HepG2 (cell line): ENCODE measurements around the gene SLC27A1. TPM values are rescaled to one million over a fixed set of nuclear protein-coding genes. Genes with fewer than 3 reads are reported as not detected.

Experiments used
- ATAC-seq: fragments of 200-7000 bp; cut with Tn5 transposase; 3 replicates; pipeline ENCODE4 v1.9.1; 2020; ENCODE audit warnings: mild to moderate bottlenecking, moderate library complexity
- BruUV-seq: library from RNA; stranded (reverse); fragments of 400-500 nt; replicated peaks from 2 replicates; lab custom pipeline; 2021; lab: Mats Ljungman, UMichigan
- CTCF ChIA-PET: fragments of 300-600 bp; formaldehyde crosslinking; extraction: SDS; loops from one replicate; lab custom pipeline; 2021; ENCODE audit warnings: low total read pairs, inconsistent platforms, low intra/inter-chr PET ratio; lab: Yijun Ruan, JAX
- POLR2A ChIA-PET: fragments of 350-600 bp; sonication (Branson Sonifier 250); formaldehyde crosslinking; loops from one replicate; lab custom pipeline; 2020; ENCODE audit warnings: antibody characterized with exemption, inconsistent platforms; lab: Yijun Ruan, JAX
- DNase-seq: peaks from one replicate; pipeline ENCODE4 v3.0.0-alpha.2; 2015; ENCODE audit warnings: low spot score
- FAIRE-seq: peaks from 3 replicates; lab custom pipeline; 2011; peaks lifted over from hg19 to GRCh38; lab: Jason Lieb, UNC
- H2AFZ ChIP-seq: one replicate; pipeline ENCODE4 v1.6.1; 2011; ENCODE audit warnings: low read length, inconsistent platforms
- H3K27ac ChIP-seq: fragments of 300-600 bp; 3 replicates; pipeline ENCODE4 v1.8.0; 2011; ENCODE audit warnings: mixed run types, mild to moderate bottlenecking, mixed read lengths, low read length, inconsistent platforms; ENCODE audit not compliant: insufficient read depth; ENCODE audit errors: extremely low read length
- H3K27me3 ChIP-seq, 2 experiments: fragments of 200-600 bp in 1 of 2; 2 replicates in 1 of 2; 3 replicates in 1 of 2; pipeline versions ENCODE4 v1.6.0 to v1.8.0; 2011; ENCODE audit warnings: low read length in 2 of 2, mild to moderate bottlenecking in 2 of 2, moderate library complexity in 2 of 2, inconsistent platforms in 1 of 2; ENCODE audit not compliant: insufficient read depth in 2 of 2, control insufficient read depth in 1 of 2
- H3K36me3 ChIP-seq, 2 experiments: fragments of 200-600 bp in 1 of 2; replicated peaks in 1 of 2; 2 replicates in 1 of 2; 3 replicates in 1 of 2; pipeline versions ENCODE4 v1.5.1 to v1.8.0; 2011; ENCODE audit warnings: low read length in 2 of 2, inconsistent platforms in 1 of 2; ENCODE audit not compliant: insufficient read depth in 2 of 2, control insufficient read depth in 1 of 2
- H3K4me1 ChIP-seq: 2 replicates; pipeline ENCODE4 v1.5.1; 2012; ENCODE audit warnings: low read length, inconsistent platforms; ENCODE audit not compliant: insufficient read depth
- H3K4me2 ChIP-seq: 2 replicates; pipeline ENCODE4 v1.6.0; 2011; ENCODE audit warnings: low read depth, low read length, inconsistent platforms
- H3K4me3 ChIP-seq, 3 experiments: fragments of 200-600 bp in 1 of 3; sonication (generic), shearing (Covaris generic) in 1 of 3; replicated peaks in 1 of 3; 2 replicates each; pipeline ENCODE4 v1.5.1; 2011 to 2016; ENCODE audit warnings: low read length in 3 of 3, inconsistent platforms in 2 of 3, low read depth in 2 of 3, mild to moderate bottlenecking in 2 of 3, control low read depth in 1 of 3, mixed read lengths in 1 of 3; ENCODE audit not compliant: insufficient read depth in 1 of 3
- H3K79me2 ChIP-seq: one replicate; pipeline ENCODE4 v1.6.1; 2011; ENCODE audit warnings: low read length, inconsistent platforms; ENCODE audit not compliant: insufficient read depth
- H3K9ac ChIP-seq: 2 replicates; pipeline ENCODE4 v1.6.0; 2011; ENCODE audit warnings: mild to moderate bottlenecking, low read depth, low read length, inconsistent platforms; ENCODE audit not compliant: insufficient read depth
- H3K9me3 ChIP-seq: 2 replicates; pipeline ENCODE4 v1.5.1; 2012; ENCODE audit warnings: mild to moderate bottlenecking, low read length
- H4K20me1 ChIP-seq: 2 replicates; pipeline ENCODE4 v1.6.0; 2011; ENCODE audit warnings: inconsistent platforms, mild to moderate bottlenecking, low read length, moderate library complexity; ENCODE audit not compliant: insufficient read depth
- CBX1 ChIP-seq: IDR thresholded peaks from one replicate; pipeline ENCODE4 v1.6.1; 2016; ENCODE audit warnings: antibody characterized with exemption, low read depth
- ETV5 ChIP-seq: IDR thresholded peaks from 2 replicates; pipeline ENCODE4 v1.6.1; 2018; ENCODE audit warnings: missing biosample characterization, missing genetic modification reagents, inconsistent platforms, borderline replicate concordance
- KMT2B ChIP-seq: IDR thresholded peaks from 2 replicates; pipeline ENCODE4 v1.6.1; 2016; ENCODE audit warnings: missing genetic modification reagents, missing compliant biosample characterization
- MED1 ChIP-seq: sonication (generic); formaldehyde crosslinking; IDR thresholded peaks from 2 replicates; pipeline ENCODE4 v1.4.0; 2020; ENCODE audit warnings: missing genetic modification reagents
- RFXAP ChIP-seq: sonication (generic); formaldehyde crosslinking; IDR thresholded peaks from 2 replicates; pipeline ENCODE4 v1.4.0; 2020; ENCODE audit warnings: missing genetic modification reagents, borderline replicate concordance
- SALL2 ChIP-seq: sonication (generic); formaldehyde crosslinking; IDR thresholded peaks from 2 replicates; pipeline ENCODE4 v1.8.1; 2023; ENCODE audit warnings: mild to moderate bottlenecking, missing genetic modification reagents, inconsistent platforms
- SETDB1 ChIP-seq: sonication (generic); formaldehyde crosslinking; IDR thresholded peaks from 2 replicates; pipeline ENCODE4 v1.5.1; 2020; ENCODE audit warnings: missing genetic modification reagents, mild to moderate bottlenecking, borderline replicate concordance
- ZBTB1 ChIP-seq: sonication (generic); formaldehyde crosslinking; IDR thresholded peaks from 2 replicates; pipeline ENCODE4 v1.4.0; 2020; ENCODE audit warnings: missing genetic modification reagents, borderline replicate concordance
- ZNF101 ChIP-seq: sonication (generic); formaldehyde crosslinking; IDR thresholded peaks from 2 replicates; pipeline ENCODE4 v1.4.0; 2020; ENCODE audit warnings: mild to moderate bottlenecking, low read depth, missing genetic modification reagents, borderline replicate concordance
- ZNF615 ChIP-seq: sonication (generic); formaldehyde crosslinking; IDR thresholded peaks from 2 replicates; pipeline ENCODE4 v1.5.0; 2020; ENCODE audit warnings: mild to moderate bottlenecking, missing genetic modification reagents, borderline replicate concordance
- ZNF788 ChIP-seq: sonication (generic); formaldehyde crosslinking; IDR thresholded peaks from 2 replicates; pipeline ENCODE4 v1.5.0; 2020; ENCODE audit warnings: mild to moderate bottlenecking, missing genetic modification reagents, borderline replicate concordance
- ZNF878 ChIP-seq: sonication (generic); formaldehyde crosslinking; IDR thresholded peaks from 2 replicates; pipeline ENCODE4 v1.8.1; 2023; ENCODE audit warnings: mild to moderate bottlenecking, missing genetic modification reagents, moderate library complexity
- WGBS: methylation state at CpG from one replicate; pipeline ENCODE4 v1.1.6; 2017; ENCODE audit warnings: low lambda C conversion rate; 5-methylcytosine and 5-hydroxymethylcytosine counted together
- in situ Hi-C: cut with HindIII; loops from 2 replicates; pipeline ENCODE4 v1.10.0; 2017; ENCODE audit warnings: low pct_unique_long_range_greater_than_20kb; ENCODE audit not compliant: extremely low pct_ligation_motif_present
- intact Hi-C: fragments of 100-400 bp; cut with micrococcal nuclease; formaldehyde crosslinking; loops from one replicate; pipeline ENCODE4 v1.10.0; 2022; ENCODE audit not compliant: unreplicated experiment
- polyA plus RNA-seq, 8 experiments: library from polyadenylated mRNA; depleted of rRNA in 3 of 8; stranded (reverse) in 7 of 8; unstranded in 1 of 8; fragments of >200 nt; fragmentation: Illumina TruSeq in 4 of 8; extraction: Trizol in 4 of 8; gene quantifications; 2 replicates each; pipeline versions ENCODE4 v1.2.1 to v1.2.3, GENCODE V29; 2011 to 2016; ENCODE audit warnings: low read depth in 4 of 8, missing spikeins in 1 of 8, mixed read lengths in 1 of 8; ENCODE audit not compliant: insufficient read depth in 1 of 8
- total RNA-seq, 5 experiments: library from RNA; depleted of rRNA; stranded (reverse); fragments of >200 nt; fragmentation: Illumina TruSeq; extraction: Trizol; gene quantifications; 2 replicates each; pipeline ENCODE4 v1.2.3, GENCODE V29; 2016; ENCODE audit warnings: low read depth in 1 of 5
- TF ChIP-seq, protein P1 (sequence below): sonication (generic); formaldehyde crosslinking; IDR thresholded peaks from 2 replicates; pipeline ENCODE4 v1.5.0; 2020; ENCODE audit warnings: missing genetic modification reagents, mild to moderate bottlenecking, borderline replicate concordance
- TF ChIP-seq, protein P2 (sequence below): sonication (generic); formaldehyde crosslinking; IDR thresholded peaks from 2 replicates; pipeline ENCODE4 v1.9.0; 2021; ENCODE audit warnings: mild to moderate bottlenecking, missing genetic modification reagents
- TF ChIP-seq, protein P3 (sequence below): IDR thresholded peaks from 2 replicates; pipeline ENCODE4 v1.6.1; 2016; ENCODE audit warnings: mild to moderate bottlenecking, missing biosample characterization, missing genetic modification reagents

The SLC27A1 gene
- total and polyA plus RNA-seq, 2 of the 13 experiments (the other 11 are each of a cell fraction or from before 2014, with no cell fraction given): 4.1 to 8.8 TPM

DNA sequence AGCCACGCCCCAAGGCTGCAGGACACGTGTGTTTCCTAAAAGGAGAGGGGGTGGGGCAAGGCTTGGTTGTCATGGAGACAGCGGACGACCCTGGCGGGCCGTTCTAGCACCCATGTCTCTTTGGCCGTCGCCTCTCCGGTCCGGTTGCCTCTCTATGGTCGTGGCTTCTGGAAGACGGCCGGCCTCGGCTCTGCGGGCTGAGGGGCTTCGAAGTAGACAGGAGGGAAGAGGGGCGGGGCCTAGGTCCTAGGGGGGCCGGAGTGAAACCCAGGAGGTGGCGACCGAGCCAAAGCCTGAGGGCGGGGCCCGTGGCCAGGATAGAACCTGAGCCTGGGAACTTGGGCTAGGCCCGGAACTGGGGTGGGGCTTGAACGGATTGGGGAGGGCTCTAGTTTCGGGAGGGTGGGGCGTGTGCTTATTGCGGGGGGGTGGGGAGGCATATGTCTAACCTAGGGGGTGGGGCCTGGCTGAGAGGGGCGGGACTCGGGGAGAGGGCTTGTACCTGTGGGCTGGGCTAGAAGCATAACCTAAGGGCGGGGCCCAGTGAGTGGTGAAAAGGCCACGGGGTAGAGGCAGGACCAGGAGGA lies 750 bp upstream of the SLC27A1 start:
- 0% methylated on average over 15 of the region's 31 CpGs for WGBS
- Histone ChIP-seq H3K36me3 (peaks cover 0 to 2% of the 10 kb centered on the region in 2 experiments; a peak in 1 of 5 replicates), H2AFZ (peak overlapping the region; percentile 87), H3K4me3 (peak overlapping the region; percentile 71 to 85 (median 71)), H3K4me2 (peak overlapping the region; percentile 98), H3K9ac (peak overlapping the region; percentile 66), H3K27ac (peak overlapping the region; percentile 69), H3K27me3 (peaks cover 0 to 10% of the 10 kb centered on the region in 2 experiments; a peak in 2 of 5 replicates), H3K4me1 (peaks cover 57% of the 10 kb centered on the region), H4K20me1 (no peaks in the 10 kb centered on the region), H3K79me2 (peaks cover 8% of the 10 kb centered on the region), H3K9me3 (no peaks in the 10 kb centered on the region)
- POLR2A ChIA-PET: interaction anchor here (0.9 to 2.0 kb wide), 4 partner anchors 29 to 64 kb away, joined by 3 to 5 read pairs (median 4); partner anchors contain the start of genes BST2 and PGLS
- CTCF ChIA-PET: no interaction called here
- ATAC-seq: peak; percentile 75
- FAIRE-seq: no peak
- in situ Hi-C loops: no loop called here
- peak; percentile 87 for DNase-seq
- BruUV-seq: no TSS peak
- intact Hi-C loops: loop anchor here (10.0 kb wide), 1 partner anchor 125 kb away; no protein-coding TSS in a partner anchor
- 0 out of 2 replicates have a peak, but pooled peaks have one; percentile 13 for TF ChIP-seq RFXAP (CRISPR knock-in tag)
- TF ChIP-seq ZBTB1 (CRISPR knock-in tag): no peak
- TF ChIP-seq ZNF878 (CRISPR knock-in tag): no peak
- no peak for TF ChIP-seq KMT2B (CRISPR knock-in tag)
- no peak for TF ChIP-seq CBX1
- TF ChIP-seq ZNF615: no peak
- TF ChIP-seq, protein P1, sequence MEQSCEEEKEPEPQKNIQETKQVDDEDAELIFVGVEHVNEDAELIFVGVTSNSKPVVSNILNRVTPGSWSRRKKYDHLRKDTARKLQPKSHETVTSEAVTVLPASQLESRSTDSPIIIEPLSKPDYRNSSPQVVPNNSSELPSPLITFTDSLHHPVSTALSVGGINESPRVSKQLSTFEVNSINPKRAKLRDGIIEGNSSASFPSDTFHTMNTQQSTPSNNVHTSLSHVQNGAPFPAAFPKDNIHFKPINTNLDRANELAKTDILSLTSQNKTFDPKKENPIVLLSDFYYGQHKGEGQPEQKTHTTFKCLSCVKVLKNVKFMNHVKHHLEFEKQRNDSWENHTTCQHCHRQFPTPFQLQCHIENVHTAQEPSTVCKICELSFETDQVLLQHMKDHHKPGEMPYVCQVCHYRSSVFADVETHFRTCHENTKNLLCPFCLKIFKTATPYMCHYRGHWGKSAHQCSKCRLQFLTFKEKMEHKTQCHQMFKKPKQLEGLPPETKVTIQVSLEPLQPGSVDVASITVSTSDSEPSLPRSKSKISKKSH (CRISPR knock-in tag): 0 out of 2 replicates have a peak, but pooled peaks have one; percentile 48
- TF ChIP-seq, protein P2, sequence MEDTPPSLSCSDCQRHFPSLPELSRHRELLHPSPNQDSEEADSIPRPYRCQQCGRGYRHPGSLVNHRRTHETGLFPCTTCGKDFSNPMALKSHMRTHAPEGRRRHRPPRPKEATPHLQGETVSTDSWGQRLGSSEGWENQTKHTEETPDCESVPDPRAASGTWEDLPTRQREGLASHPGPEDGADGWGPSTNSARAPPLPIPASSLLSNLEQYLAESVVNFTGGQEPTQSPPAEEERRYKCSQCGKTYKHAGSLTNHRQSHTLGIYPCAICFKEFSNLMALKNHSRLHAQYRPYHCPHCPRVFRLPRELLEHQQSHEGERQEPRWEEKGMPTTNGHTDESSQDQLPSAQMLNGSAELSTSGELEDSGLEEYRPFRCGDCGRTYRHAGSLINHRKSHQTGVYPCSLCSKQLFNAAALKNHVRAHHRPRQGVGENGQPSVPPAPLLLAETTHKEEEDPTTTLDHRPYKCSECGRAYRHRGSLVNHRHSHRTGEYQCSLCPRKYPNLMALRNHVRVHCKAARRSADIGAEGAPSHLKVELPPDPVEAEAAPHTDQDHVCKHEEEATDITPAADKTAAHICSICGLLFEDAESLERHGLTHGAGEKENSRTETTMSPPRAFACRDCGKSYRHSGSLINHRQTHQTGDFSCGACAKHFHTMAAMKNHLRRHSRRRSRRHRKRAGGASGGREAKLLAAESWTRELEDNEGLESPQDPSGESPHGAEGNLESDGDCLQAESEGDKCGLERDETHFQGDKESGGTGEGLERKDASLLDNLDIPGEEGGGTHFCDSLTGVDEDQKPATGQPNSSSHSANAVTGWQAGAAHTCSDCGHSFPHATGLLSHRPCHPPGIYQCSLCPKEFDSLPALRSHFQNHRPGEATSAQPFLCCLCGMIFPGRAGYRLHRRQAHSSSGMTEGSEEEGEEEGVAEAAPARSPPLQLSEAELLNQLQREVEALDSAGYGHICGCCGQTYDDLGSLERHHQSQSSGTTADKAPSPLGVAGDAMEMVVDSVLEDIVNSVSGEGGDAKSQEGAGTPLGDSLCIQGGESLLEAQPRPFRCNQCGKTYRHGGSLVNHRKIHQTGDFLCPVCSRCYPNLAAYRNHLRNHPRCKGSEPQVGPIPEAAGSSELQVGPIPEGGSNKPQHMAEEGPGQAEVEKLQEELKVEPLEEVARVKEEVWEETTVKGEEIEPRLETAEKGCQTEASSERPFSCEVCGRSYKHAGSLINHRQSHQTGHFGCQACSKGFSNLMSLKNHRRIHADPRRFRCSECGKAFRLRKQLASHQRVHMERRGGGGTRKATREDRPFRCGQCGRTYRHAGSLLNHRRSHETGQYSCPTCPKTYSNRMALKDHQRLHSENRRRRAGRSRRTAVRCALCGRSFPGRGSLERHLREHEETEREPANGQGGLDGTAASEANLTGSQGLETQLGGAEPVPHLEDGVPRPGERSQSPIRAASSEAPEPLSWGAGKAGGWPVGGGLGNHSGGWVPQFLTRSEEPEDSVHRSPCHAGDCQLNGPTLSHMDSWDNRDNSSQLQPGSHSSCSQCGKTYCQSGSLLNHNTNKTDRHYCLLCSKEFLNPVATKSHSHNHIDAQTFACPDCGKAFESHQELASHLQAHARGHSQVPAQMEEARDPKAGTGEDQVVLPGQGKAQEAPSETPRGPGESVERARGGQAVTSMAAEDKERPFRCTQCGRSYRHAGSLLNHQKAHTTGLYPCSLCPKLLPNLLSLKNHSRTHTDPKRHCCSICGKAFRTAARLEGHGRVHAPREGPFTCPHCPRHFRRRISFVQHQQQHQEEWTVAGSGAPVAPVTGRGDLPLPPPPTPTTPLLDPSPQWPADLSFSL: no peak
- TF ChIP-seq, protein P3, sequence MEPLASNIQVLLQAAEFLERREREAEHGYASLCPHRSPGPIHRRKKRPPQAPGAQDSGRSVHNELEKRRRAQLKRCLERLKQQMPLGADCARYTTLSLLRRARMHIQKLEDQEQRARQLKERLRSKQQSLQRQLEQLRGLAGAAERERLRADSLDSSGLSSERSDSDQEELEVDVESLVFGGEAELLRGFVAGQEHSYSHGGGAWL: no peak; the same call in 1 of the 2 replicates
- no peak for TF ChIP-seq ZNF788
- peak; percentile 72; the same call in 1 of the 2 replicates for TF ChIP-seq SALL2 (CRISPR knock-in tag)
- TF ChIP-seq SETDB1 (CRISPR knock-in tag): no peak
- TF ChIP-seq MED1: 0 out of 2 replicates have a peak, but pooled peaks have one; percentile 11
- peak; percentile 23; the same call in 1 of the 2 replicates for TF ChIP-seq ETV5 (CRISPR knock-in tag)
- no peak for TF ChIP-seq ZNF101 (CRISPR knock-in tag)
